Ureter (tissue), 1 donor: ENCODE data around the gene AGO4. TPM values are rescaled to one million over a fixed set of nuclear protein-coding genes. Genes with fewer than 3 reads are reported as not detected.
"Not testable (repeated sequence)": the region's sequence is repeated elsewhere in the genome, so short reads cannot be mapped to it uniquely, and the experiment has no call there.

Source experiments
- DNase-seq: peaks from one replicate; pipeline ENCODE4 v3.0.0-alpha.2; 2020; ENCODE audit warnings: low spot score
- total RNA-seq: library from RNA; stranded (reverse); gene quantifications from one replicate; pipeline ENCODE4 v1.2.4, GENCODE V29; 2023
- donor health status: DM: yes; HTN: yes; CAD: no.

Gene AGO4
- total RNA-seq, 1 donor from 2014 or later, result 19.5 TPM

- no peak for DNase-seq
Measured at GRCh38 chr1:35863881-35864625, 56.2 kb downstream of the AGO4 start.

GRCh38 chr1:35864813-35865212 lies 57.0 kb downstream of the AGO4 start:
- no peak for DNase-seq

GRCh38 chr1:35866991-35867390 lies 59.2 kb downstream of the AGO4 start:
- no peak for DNase-seq

- DNase-seq, result not testable (repeated sequence)
Measured at GRCh38 chr1:35869245-35869950, 61.6 kb downstream of the AGO4 start.

- no peak for DNase-seq
Measured at GRCh38 chr1:35870651-35871309, 63.0 kb downstream of the AGO4 start.

- DNase-seq, result no peak
Measured at GRCh38 chr1:35873243-35873750, 65.5 kb downstream of the AGO4 start.

GRCh38 chr1:35874115-35874514 lies 66.3 kb downstream of the AGO4 start:
- not testable (repeated sequence) for DNase-seq

GRCh38 chr1:35876988-35877387 lies 69.2 kb downstream of the AGO4 start:
- DNase-seq, result no peak

GRCh38 chr1:35881850-35882273 lies 74.0 kb downstream of the AGO4 start:
- no peak for DNase-seq

- peak; percentile 46 for DNase-seq
Measured at GRCh38 chr1:35882586-35882944, 74.7 kb downstream of the AGO4 start.

- DNase-seq, result peak; percentile 94
Measured at GRCh38 chr1:35882945-35883634, 75.3 kb downstream of the AGO4 start, which contains the start of gene AGO1. TSS of gene AGO1 (plus strand) at chr1:35883209. CDS start at chr1:35883422, 213 bp downstream.

- peak; percentile 49 for DNase-seq
Measured at GRCh38 chr1:35883635-35884101, 75.9 kb downstream of the AGO4 start.

GRCh38 chr1:35884934-35885333 lies 77.1 kb downstream of the AGO4 start:
- no peak for DNase-seq

- DNase-seq, result no peak
Measured at GRCh38 chr1:35885961-35886558, 78.2 kb downstream of the AGO4 start.

- no peak for DNase-seq
Measured at GRCh38 chr1:35886577-35887431, 79.0 kb downstream of the AGO4 start.

- no peak for DNase-seq
Measured at GRCh38 chr1:35887508-35887907, 79.7 kb downstream of the AGO4 start.

GRCh38 chr1:35888255-35888654 lies 80.4 kb downstream of the AGO4 start:
- DNase-seq, result no peak

- not testable (repeated sequence) for DNase-seq
Measured at GRCh38 chr1:35888981-35889380, 81.2 kb downstream of the AGO4 start.

- DNase-seq, result no peak
Measured at GRCh38 chr1:35893051-35893879, 85.4 kb downstream of the AGO4 start.
